A549 (cell line): ENCODE results near the gene SKIC8. TPM values are rescaled to one million over a fixed set of nuclear protein-coding genes. Genes with fewer than 3 reads are reported as not detected.
A peak's percentile ranks its signal among the peaks of the same experiment; 100 is the strongest.

Experiments used
- ATAC-seq, 2 experiments: fragments of 200-7000 bp in 1 of 2; fragments of >200 bp in 1 of 2; cut with Nextera tagmentation in 1 of 2; cut with Tn5 transposase in 1 of 2; 3 replicates each; pipeline versions ENCODE4 v1.8.0 to v1.9.1; 2018 to 2020; ENCODE audit warnings: mild to moderate bottlenecking in 1 of 2, moderate library complexity in 1 of 2
- CTCF ChIA-PET: fragments of 300-600 bp; sonication (Branson Sonifier 250); formaldehyde crosslinking; extraction: SDS; loops from one replicate; lab custom pipeline; 2021; ENCODE audit warnings: antibody characterized with exemption, inconsistent platforms; lab: Yijun Ruan, JAX
- POLR2A ChIA-PET: fragments of 350-600 bp; formaldehyde crosslinking; extraction: SDS; loops from one replicate; lab custom pipeline; 2021; ENCODE audit warnings: antibody characterized with exemption, inconsistent platforms; lab: Yijun Ruan, JAX
- DNase-seq, 2 experiments: peaks; one replicate each; pipeline versions ENCODE4 v3.0.0 to v3.0.0-alpha.2; 2011 to 2016; ENCODE audit warnings: low read depth in 1 of 2, low spot score in 1 of 2
- FAIRE-seq: peaks from 2 replicates; lab custom pipeline; 2011; peaks lifted over from hg19 to GRCh38; lab: Jason Lieb, UNC
- H3K27ac ChIP-seq, 2 experiments: fragments of >200 bp; sonication (Bioruptor Twin); formaldehyde crosslinking; 3 replicates each; pipeline ENCODE4 v1.5.1; 2016 to 2017
- H3K4me1 ChIP-seq: fragments of >200 bp; sonication (Bioruptor Twin); formaldehyde crosslinking; 3 replicates; pipeline ENCODE4 v1.6.1; 2016
- H3K4me2 ChIP-seq: fragments of >200 bp; sonication (Bioruptor Twin); formaldehyde crosslinking; 3 replicates; pipeline ENCODE4 v1.6.1; 2016
- H3K4me3 ChIP-seq: fragments of >200 bp; sonication (Bioruptor Twin); formaldehyde crosslinking; 3 replicates; pipeline ENCODE4 v1.5.1; 2016
- H3K9me3 ChIP-seq: fragments of >200 bp; sonication (Bioruptor Twin); formaldehyde crosslinking; 3 replicates; pipeline ENCODE4 v1.6.1; 2016
- CBX2 ChIP-seq: fragments of 200-600 bp; sonication (generic); IDR thresholded peaks from 2 replicates; pipeline ENCODE4 v1.6.1; 2016; ENCODE audit warnings: low read depth, mild to moderate bottlenecking, borderline replicate concordance
- EHF ChIP-seq: fragments of 250-450 bp; sonication (Bioruptor Pico); IDR thresholded peaks from 2 replicates; pipeline ENCODE4 v1.5.0; 2020; ENCODE audit warnings: mild to moderate bottlenecking
- EP300 ChIP-seq, 2 experiments: fragments of >200 bp; sonication (Bioruptor Twin); formaldehyde crosslinking; IDR thresholded peaks; 2 replicates in 1 of 2; 3 replicates in 1 of 2; pipeline ENCODE4 v1.6.1; 2016 to 2017
- GATA3 ChIP-seq: IDR thresholded peaks from 2 replicates; pipeline ENCODE4 v1.6.1; 2012; ENCODE audit warnings: borderline replicate concordance
- HES2 ChIP-seq: fragments of >200 bp; sonication (Bioruptor Twin); formaldehyde crosslinking; IDR thresholded peaks from 2 replicates; pipeline ENCODE4 v1.6.1; 2016
- HEYL ChIP-seq: fragments of 250-450 bp; sonication (Bioruptor Pico); IDR thresholded peaks from 2 replicates; pipeline ENCODE4 v1.8.0; 2021; ENCODE audit warnings: mild to moderate bottlenecking, moderate library complexity
- HOXB13 ChIP-seq: fragments of 250-450 bp; sonication (Bioruptor Pico); IDR thresholded peaks from 2 replicates; pipeline ENCODE4 v1.5.0; 2020; ENCODE audit warnings: low read depth, mild to moderate bottlenecking, moderate library complexity
- HOXB5 ChIP-seq: fragments of 250-450 bp; sonication (Bioruptor Pico); IDR thresholded peaks from 2 replicates; pipeline ENCODE4 v1.5.0; 2020; ENCODE audit warnings: mild to moderate bottlenecking, moderate library complexity
- JUNB ChIP-seq: fragments of >200 bp; sonication (Bioruptor Twin); formaldehyde crosslinking; IDR thresholded peaks from 2 replicates; pipeline ENCODE4 v1.6.1; 2016
- NPAS2 ChIP-seq: fragments of 250-450 bp; sonication (Bioruptor Pico); IDR thresholded peaks from 2 replicates; pipeline ENCODE4 v1.8.0; 2022; ENCODE audit warnings: mild to moderate bottlenecking, moderate library complexity, borderline replicate concordance
- NR3C1 ChIP-seq: fragments of >200 bp; sonication (Bioruptor Twin); formaldehyde crosslinking; IDR thresholded peaks from 3 replicates; pipeline ENCODE4 v1.6.1; 2017
- RAD21 ChIP-seq, 2 experiments: fragments of >200 bp in 1 of 2; sonication (Bioruptor Twin) in 1 of 2; formaldehyde crosslinking in 1 of 2; IDR thresholded peaks in 1 of 2; conservative IDR thresholded peaks in 1 of 2; 2 replicates in 1 of 2; 3 replicates in 1 of 2; pipeline ENCODE4 v1.6.1; 2012 to 2018; ENCODE audit warnings: inconsistent platforms in 1 of 2
- RFX5 ChIP-seq: fragments of 450-650 bp; IDR thresholded peaks from 2 replicates; pipeline ENCODE4 v1.7.1; 2014; ENCODE audit warnings: antibody characterized with exemption, mild to moderate bottlenecking, moderate library complexity
- RNF2 ChIP-seq: fragments of 200-600 bp; sonication (generic); IDR thresholded peaks from 2 replicates; pipeline ENCODE4 v1.6.1; 2016; ENCODE audit warnings: low read depth, mild to moderate bottlenecking, antibody characterized with exemption, moderate library complexity, borderline replicate concordance
- SMC3 ChIP-seq: fragments of >200 bp; sonication (Bioruptor Twin); formaldehyde crosslinking; IDR thresholded peaks from 3 replicates; pipeline ENCODE4 v1.6.1; 2018; ENCODE audit warnings: inconsistent platforms
- TP53 ChIP-seq: fragments of 250-450 bp; sonication (Bioruptor Pico); IDR thresholded peaks from 2 replicates; pipeline ENCODE4 v1.5.0; 2021; ENCODE audit warnings: mild to moderate bottlenecking, moderate library complexity
- USF2 ChIP-seq: fragments of 450-650 bp; IDR thresholded peaks from 2 replicates; pipeline ENCODE4 v1.6.1; 2014; ENCODE audit warnings: antibody characterized with exemption
- ZC3H11A ChIP-seq: fragments of 450-650 bp; IDR thresholded peaks from 2 replicates; pipeline ENCODE4 v1.6.1; 2014; ENCODE audit warnings: antibody characterized with exemption, mild to moderate bottlenecking
- WGBS: methylation state at CpG from one replicate; pipeline ENCODE4 v1.1.6; 2017; ENCODE audit errors: missing lambda C conversion rate; 5-methylcytosine and 5-hydroxymethylcytosine counted together
- polyA plus RNA-seq, 4 experiments: library from polyadenylated mRNA; depleted of rRNA in 3 of 4; stranded (reverse); fragments of >200 nt; fragmentation: RNase III in 1 of 4; extraction: RNeasy Plus Mini Kit Qiagen cat#74134 plus additional on column Dnase treatment in 1 of 4; gene quantifications; 2 replicates in 3 of 4; 3 replicates in 1 of 4; pipeline ENCODE4 v1.2.3, GENCODE V29; 2011 to 2017
- TF ChIP-seq, protein P1 (sequence below): fragments of >200 bp; sonication (Bioruptor Twin); formaldehyde crosslinking; IDR thresholded peaks from 3 replicates; pipeline ENCODE4 v1.5.1; 2016

Gene SKIC8
- polyA plus RNA-seq, 2 of the 4 experiments (the other 2 are of a cell fraction): 143 to 177 TPM

DNA sequence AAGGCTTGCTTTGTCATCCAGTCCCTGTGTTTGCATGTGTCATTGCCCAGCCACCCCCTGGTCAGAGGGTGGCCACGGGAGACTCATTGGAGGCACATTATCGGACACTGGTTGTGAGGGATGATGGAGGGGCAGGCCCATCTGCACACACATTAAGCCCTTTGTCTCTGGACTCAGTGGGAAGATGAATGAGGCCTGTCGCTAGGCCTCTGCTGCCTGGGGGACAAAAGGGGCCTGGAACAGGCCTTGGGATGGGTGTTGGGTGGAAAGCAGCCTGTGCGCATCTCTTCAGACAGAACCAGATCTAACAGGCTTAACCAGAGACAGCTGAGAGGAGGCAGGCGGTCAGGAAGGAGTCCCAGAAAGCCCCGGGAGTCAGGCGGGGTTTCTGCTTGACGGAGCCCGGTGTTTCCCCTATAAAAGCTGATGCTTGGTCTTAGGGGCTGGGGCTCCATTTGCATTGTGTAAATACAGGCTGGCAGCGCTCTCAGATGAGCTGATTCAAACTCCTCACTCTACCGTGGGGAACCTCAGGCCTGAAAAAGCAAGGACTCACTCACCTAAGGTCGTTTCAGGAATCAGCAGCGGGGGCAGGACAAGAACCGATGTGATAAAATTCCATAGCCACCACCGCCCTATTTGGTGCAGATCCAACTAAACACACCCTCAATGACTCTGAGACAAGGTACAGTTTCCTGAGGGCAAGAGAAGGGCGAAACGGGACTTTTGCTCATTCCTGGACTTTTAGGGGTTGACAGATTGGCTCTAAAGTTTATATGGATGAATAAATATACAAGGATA, 17.1 kb upstream of the SKIC8 start (continued):
- no peak for TF ChIP-seq ZC3H11A

DNA sequence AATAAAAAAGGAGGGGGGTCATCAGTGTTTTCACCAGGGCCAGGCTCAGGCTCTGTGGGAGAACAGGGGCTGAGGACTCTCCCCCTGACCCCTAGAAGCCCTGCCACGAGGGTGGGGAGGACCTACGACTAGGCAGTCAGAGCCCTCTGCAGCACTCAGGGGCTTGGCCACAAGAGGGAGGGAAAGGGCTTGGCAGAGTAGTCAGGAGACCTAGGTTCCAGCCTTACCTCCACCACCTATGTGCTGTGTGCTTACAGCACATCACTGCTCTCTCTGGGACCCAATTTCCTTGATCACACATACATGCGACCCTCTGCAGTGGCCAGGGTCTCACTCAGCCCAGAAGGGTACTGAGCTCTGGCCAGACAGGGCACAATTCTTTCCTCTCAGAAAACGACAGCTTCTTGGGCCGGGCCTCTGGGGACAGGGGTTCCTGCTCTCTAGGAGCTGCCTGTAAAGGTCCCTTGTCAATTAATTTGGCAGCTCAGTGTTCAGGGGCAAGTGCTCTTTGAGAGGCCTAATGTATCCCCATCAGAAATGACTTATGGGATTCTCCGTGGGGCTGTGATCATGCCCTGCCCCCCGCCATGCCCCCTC, 16.4 kb upstream of the SKIC8 start:
- DNase-seq: peak in 1 of 2 experiments; percentile 59
- no peak for TF ChIP-seq HOXB13 (CRISPR knock-in tag)
- TF ChIP-seq HES2: no peak
- no peak for TF ChIP-seq EP300 (IDR thresholded peaks at IDR 0.05)
- no peak for TF ChIP-seq GATA3
- TF ChIP-seq CBX2: no peak
- no peak for TF ChIP-seq JUNB
- no peak for TF ChIP-seq EHF
- TF ChIP-seq TP53 (CRISPR knock-in tag): no peak
- no peak for TF ChIP-seq NPAS2
- peak; percentile 41; the same call in 2 of the 3 replicates for TF ChIP-seq SMC3
- TF ChIP-seq RAD21 (conservative IDR thresholded peaks at IDR 0.05 in 1 of 2, IDR thresholded peaks at IDR 0.05 in 1 of 2): peak in 1 of 2 experiments; percentile 57; a peak in 3 of 5 replicates
- no peak overlapping the region for H3K4me3 ChIP-seq
- H3K4me2 ChIP-seq: no peak overlapping the region
- ChIA-PET CTCF (interaction anchor here (0.8 to 19.9 kb wide), 7 partner anchors 8 to 122 kb away, joined by 3 to 571 read pairs (median 3); partner anchors contain the start of gene IREB2), POLR2A (interaction anchor here (1.4 kb wide), 1 partner anchor 122 kb away, joined by 5 read pairs; the partner anchor contains the start of gene IREB2)
- no peaks in the 10 kb centered on the region for H3K9me3 ChIP-seq
- WGBS: 68% methylated on average over 7 of the region's 7 CpGs
- no peaks in the 10 kb centered on the region for H3K4me1 ChIP-seq
- H3K27ac ChIP-seq: no peak overlapping the region
- peak; percentile 70 to 84 for ATAC-seq
- no peak for FAIRE-seq

DNA sequence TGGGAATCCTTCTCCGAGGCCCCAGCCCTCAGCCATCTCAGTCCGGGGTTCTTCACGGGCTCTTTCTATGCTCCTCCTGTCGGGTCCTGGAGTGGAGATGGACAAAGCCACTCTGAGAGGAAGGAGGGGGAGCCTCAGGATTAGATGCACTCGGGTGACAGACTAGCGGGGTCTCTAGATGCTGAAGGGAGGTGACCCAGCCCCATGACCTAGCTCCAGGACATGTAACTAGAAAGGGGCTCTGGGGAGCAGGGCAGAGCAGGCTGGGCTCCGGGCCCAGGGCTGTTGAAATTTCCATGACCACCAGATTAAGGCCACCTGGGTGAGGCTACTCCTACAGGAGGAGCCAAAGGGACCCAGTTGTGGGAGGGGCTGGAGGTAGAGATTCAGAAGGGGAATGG, 14.8 kb upstream of the SKIC8 start:
- Histone ChIP-seq H3K4me2 (no peak overlapping the region), H3K27ac (no peak overlapping the region), H3K4me1 (no peaks in the 10 kb centered on the region), H3K4me3 (no peak overlapping the region), H3K9me3 (no peaks in the 10 kb centered on the region)
- ATAC-seq: no peak
- TF ChIP-seq HOXB5 (CRISPR knock-in tag): no peak
- no peak for TF ChIP-seq USF2
- no peak for TF ChIP-seq RNF2
- CTCF ChIA-PET: interaction anchor here (0.6 to 19.9 kb wide), 4 partner anchors 7 to 101 kb away, joined by 3 to 571 read pairs (median 169); no protein-coding TSS in a partner anchor
- DNase-seq: no peak
- POLR2A ChIA-PET: no interaction called here
- WGBS: 63% methylated on average over 7 of the region's 7 CpGs
- FAIRE-seq: no peak

DNA sequence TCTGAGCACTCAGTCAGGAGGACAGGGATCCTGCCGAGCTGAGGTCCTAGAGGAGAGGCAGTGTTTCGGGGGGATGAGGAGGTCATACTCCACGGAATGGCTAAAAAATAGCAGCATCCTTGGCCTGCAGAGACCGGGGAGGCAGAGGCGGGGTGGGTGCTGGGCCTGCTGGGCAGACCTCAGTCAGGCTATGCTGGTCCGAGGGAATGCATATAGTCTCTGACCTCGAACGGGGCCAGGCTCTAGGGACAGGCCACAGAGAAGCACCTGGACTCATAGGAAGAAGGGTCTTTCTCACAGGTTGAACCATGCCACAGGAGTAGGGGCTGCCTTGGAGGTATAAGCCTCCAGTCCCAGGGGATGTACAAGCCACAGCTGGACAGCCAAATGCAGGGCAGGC, 14.0 kb upstream of the SKIC8 start:
- POLR2A ChIA-PET: no interaction called here
- CTCF ChIA-PET: interaction anchor here (0.8 to 19.9 kb wide), 5 partner anchors 6 to 314 kb away, joined by 3 to 571 read pairs (median 169); partner anchors contain the start of gene SKIC8
- FAIRE-seq: no peak

More for the DNA sequence above, 14.0 kb upstream of the SKIC8 start:
- Histone ChIP-seq H3K4me3 (no peak overlapping the region), H3K4me2 (no peak overlapping the region), H3K27ac (no peak overlapping the region), H3K4me1 (no peaks in the 10 kb centered on the region)
- DNase-seq: no peak
- WGBS: 54% methylated on average over 8 of the region's 8 CpGs
- no peak for ATAC-seq
- no peak for TF ChIP-seq RFX5
- no peak for TF ChIP-seq USF2
- TF ChIP-seq, protein P1, sequence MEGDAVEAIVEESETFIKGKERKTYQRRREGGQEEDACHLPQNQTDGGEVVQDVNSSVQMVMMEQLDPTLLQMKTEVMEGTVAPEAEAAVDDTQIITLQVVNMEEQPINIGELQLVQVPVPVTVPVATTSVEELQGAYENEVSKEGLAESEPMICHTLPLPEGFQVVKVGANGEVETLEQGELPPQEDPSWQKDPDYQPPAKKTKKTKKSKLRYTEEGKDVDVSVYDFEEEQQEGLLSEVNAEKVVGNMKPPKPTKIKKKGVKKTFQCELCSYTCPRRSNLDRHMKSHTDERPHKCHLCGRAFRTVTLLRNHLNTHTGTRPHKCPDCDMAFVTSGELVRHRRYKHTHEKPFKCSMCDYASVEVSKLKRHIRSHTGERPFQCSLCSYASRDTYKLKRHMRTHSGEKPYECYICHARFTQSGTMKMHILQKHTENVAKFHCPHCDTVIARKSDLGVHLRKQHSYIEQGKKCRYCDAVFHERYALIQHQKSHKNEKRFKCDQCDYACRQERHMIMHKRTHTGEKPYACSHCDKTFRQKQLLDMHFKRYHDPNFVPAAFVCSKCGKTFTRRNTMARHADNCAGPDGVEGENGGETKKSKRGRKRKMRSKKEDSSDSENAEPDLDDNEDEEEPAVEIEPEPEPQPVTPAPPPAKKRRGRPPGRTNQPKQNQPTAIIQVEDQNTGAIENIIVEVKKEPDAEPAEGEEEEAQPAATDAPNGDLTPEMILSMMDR: no peak
- TF ChIP-seq NR3C1: no peak
- no peak for TF ChIP-seq HEYL (CRISPR knock-in tag)
- TF ChIP-seq, all 56 proteins: peak for 0
- no peaks in the 10 kb centered on the region for H3K9me3 ChIP-seq
